Coronary artery (tissue), 2 donors: ENCODE results near the gene CEMIP2.

Experiments
- DNase-seq: peaks from one replicate; pipeline ENCODE4 v3.0.0-alpha.2; 2017; ENCODE audit warnings: low spot score
- H3K27ac ChIP-seq, 2 donors: fragments of 200-600 bp; sonication (generic); one replicate each; pipeline ENCODE4 v1.5.1; 2016 to 2019
- H3K4me3 ChIP-seq: fragments of 200-600 bp; sonication (generic); 2 replicates; pipeline ENCODE4 v1.5.1; 2016; ENCODE audit warnings: mild to moderate bottlenecking, moderate library complexity
- CTCF ChIP-seq: fragments of 200-600 bp; sonication (generic); IDR thresholded peaks from one replicate; pipeline ENCODE4 v1.5.1; 2019; ENCODE audit warnings: antibody characterized with exemption

The CEMIP2 gene

DNA sequence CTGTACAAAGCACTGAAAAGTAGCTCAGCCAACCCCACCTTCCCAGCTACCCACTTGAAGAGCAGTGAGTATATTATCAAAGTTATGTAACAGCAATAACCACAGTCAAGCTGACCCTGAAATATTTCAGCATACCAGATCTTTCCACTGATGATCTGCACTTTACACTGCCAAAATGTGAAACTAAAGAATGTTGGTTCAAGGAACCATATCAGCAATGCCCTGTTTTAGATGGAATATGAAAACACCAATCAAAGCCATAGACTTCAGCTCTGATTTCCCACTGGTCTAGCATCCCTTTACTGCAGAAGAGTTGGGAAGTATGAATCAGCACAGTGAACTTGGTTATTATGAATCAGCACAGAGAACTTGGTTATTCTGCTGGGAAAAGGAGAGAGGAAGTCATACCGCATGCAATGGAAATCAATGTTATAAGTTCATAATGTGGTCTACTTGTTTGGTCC, 20.0 kb downstream of the CEMIP2 start:
- no peak for TF ChIP-seq CTCF
- DNase-seq = no peak
- H3K27ac ChIP-seq = peak overlapping the region in 1 of 2 donors; percentile 49
- no peak overlapping the region for H3K4me3 ChIP-seq

- TF ChIP-seq CTCF = no peak
- Histone ChIP-seq H3K27ac (no peak overlapping the region), H3K4me3 (no peak overlapping the region)
- no peak for DNase-seq
Measured at GRCh38 chr9:71747576-71747975, 20.7 kb downstream of the CEMIP2 start.

- no peak for TF ChIP-seq CTCF
- DNase-seq = no peak
- no peak overlapping the region for H3K27ac ChIP-seq
- H3K4me3 ChIP-seq = no peak overlapping the region
Measured at GRCh38 chr9:71746758-71747125, 21.6 kb downstream of the CEMIP2 start.

GRCh38 chr9:71746023-71746757, 22.1 kb downstream of the CEMIP2 start:
- TF ChIP-seq CTCF = no peak
- Histone ChIP-seq H3K27ac (peak overlapping the region in 1 of 2 donors; percentile 57), H3K4me3 (no peak overlapping the region)
- DNase-seq = no peak

- no peak for TF ChIP-seq CTCF
- Histone ChIP-seq H3K4me3 (no peak overlapping the region), H3K27ac (no peak overlapping the region)
- no peak for DNase-seq
Measured at GRCh38 chr9:71744754-71745521, 23.4 kb downstream of the CEMIP2 start.

DNA sequence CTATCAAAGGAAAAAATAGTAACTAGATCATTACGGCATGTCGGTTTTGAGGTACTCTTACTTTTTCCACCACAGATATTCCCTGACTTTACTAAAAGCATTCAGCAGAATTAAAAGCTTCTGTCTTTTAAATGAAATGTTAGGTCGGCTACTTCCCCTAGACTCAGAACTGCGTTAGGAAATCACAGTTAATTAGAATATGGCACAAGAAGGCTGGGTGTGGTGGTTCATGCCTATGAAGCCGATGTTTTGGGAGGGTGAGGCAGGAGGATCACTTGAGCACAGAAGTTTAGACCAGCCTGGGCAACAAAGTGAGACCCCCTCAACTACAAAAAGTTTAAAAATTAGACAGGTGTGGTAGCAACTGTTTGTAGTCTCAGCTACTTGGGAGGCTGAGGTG, 24.4 kb downstream of the CEMIP2 start:
- Histone ChIP-seq H3K27ac (no peak overlapping the region), H3K4me3 (no peak overlapping the region)
- TF ChIP-seq CTCF = no peak
- no peak for DNase-seq
